RPMI8226 (cell line): ENCODE results near the gene TPRG1.
A peak's percentile ranks its signal among the peaks of the same experiment; 100 is the strongest.

ENCODE experiments used
- DNase-seq: peaks from one replicate; pipeline ENCODE4 v3.0.0-alpha.2; 2015

Gene TPRG1

DNA sequence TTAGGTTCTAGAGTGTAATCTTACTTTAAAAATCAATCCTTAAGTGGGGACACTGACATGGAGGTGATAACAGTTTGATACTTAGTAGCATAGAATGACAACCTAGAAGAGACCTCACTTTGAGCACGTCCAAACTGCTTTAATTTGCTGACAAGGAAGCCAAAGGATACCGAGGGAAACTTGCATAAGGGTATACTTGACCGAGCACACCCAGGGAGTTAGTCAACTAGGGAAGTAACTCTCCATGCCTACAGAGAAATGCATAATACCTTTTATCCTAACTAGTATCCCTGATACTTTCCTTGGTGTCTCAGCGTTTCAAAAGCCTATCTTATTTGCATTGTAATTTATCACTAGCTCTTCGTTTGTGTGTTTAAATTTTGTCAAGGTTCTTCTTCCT is 5.5 kb upstream of the TPRG1 start:
- DNase-seq: no peak

DNA sequence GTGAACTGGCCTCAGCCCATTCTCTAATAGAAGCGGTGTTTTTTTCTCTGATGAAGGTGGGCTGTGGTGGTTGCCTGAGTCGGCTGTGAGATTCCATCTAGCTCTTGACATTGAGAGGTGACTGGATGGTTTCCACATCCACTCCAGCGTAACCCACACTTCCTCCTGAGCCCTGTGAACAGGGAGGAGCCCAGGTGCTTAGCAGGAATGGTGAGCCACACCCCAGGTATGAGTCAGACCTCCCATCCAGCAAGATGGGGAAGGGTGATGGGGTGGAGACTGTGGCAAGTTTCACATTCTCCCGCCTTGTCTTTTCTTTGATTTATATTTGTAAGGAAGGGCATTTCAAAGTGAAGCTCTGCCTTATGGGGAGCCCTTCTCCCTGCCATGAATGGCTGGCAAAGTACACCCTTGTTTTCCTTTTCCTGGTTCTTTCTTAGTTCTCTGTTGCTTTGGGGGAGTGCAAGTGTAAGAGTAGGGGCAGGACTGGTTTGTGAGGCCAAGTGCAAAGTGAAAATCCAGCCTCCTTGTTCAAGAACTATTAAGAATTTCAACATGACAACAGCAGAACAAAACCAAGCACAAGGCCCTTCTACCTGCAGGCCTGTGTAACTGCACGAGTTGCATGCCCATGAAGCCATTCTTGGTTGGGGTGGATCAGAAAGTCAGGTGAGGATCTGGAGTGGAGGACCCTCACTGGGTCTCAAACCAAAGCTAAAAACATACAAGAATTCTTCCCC is 4.6 kb upstream of the TPRG1 start:
- no peak for DNase-seq

- DNase-seq: no peak
These were observed 3.1 kb upstream of the TPRG1 start for GRCh38 chr3:189168711-189169110.

DNA sequence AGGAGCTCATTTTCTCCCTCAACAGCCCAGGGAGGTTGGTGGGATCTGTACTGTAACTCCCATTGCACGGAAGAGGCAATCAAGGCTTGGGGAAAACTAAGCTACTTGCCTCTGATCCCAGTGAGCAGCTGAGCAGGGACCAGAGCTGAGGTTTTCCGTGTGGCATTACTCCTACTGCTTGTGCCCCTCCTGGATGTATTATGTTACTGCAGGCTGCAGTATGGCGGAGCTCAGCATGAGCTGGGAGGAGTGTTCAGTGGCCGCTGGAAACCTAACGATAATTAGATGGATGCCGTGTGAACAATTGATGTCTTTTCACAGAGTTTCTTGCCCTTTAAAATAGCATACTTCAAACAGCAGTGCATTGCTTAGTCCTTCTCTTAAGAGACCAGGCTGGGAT is 2.0 kb upstream of the TPRG1 start:
- no peak for DNase-seq

DNA sequence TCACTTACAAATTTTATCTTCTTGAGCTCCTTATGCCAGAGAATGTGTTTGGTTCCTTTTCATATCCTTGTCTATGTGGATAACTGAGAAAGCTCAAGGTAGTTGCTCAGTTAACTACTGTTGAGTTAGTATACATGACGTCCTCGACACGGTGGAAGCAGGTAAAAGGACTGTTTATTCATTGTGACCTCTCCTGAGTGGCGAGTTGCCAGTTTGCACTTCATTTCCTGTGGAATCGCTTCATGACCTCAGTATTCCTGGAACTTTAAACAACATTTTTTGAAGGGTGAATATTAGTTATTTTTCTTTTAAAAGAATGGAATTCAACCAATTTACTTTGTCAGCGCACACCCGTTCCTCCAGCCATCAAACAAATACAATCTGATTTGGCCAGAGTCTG is 1.2 kb upstream of the TPRG1 start:
- no peak for DNase-seq

DNA sequence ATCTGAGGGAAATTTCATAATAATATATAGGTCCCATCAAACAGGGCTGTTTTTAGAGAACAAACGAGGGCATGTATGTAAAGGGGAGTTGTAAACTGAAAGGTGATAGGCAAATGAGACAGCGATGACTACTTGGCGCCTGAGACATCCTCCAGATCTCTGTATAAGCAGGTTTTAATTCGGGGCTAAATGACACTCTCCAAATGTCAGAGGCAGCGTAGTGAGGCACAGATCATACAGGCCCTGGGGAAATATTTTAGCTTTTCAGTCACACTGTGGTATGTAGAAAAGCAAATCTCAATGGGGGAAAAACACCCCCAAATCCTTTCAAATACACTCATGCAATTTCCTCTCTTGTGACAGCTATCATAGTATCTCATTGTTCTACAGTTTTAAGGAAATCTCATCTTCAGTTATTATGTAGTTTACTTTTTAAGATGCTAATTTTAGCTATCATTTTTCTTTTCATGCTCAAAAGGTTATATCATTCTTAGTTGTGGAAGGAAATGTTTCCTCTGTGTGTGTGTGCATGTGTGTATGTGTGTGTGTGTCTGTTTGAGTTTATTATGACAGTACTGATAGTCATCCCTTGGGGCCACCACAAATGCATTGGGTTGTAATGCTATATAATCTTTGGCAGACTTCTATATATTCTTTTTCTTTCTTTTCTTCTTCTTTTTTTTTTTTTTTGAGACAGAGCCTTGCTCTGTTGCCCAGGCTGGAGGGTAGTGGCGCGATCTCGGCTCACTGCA is 1.1 kb downstream of the TPRG1 start:
- DNase-seq: no peak

DNA sequence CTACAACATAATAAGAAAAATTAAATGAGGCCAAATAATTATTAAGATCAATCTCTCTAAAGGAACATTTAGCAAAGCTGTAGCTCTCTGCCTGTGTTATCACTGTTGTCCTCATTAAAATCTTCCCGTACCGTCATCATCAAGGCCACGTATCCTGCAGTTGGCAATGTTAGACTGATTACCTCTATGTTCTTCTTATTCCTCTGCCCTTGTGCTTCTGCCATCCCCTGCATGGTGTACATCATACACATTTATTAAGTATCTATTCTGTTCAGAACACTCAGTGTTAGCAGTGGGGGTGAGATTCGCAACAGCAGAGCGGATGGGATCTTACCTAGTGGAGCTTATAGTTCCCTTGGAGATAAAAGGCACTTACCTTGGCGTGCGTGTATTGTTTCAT is 12.8 kb downstream of the TPRG1 start:
- no peak for DNase-seq

DNA sequence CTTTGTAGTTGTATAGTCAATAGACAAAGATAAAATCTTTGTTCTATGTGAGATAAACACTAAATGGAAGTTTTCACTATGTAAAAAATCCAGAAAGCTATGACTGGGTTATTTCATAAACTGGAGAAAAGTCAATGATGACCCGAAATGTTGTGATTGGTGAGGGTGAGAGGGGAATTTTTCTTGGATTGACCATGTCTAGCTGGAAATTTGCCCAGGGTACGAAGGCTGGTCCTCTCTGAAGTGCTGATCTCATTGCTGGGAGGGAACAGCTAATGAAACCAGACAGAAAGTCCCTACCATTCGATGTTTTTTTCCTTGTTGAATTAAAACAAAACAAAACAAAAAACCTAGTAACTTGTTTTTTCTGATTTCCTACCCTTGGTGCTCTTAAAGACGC is 14.3 kb downstream of the TPRG1 start:
- no peak for DNase-seq

DNA sequence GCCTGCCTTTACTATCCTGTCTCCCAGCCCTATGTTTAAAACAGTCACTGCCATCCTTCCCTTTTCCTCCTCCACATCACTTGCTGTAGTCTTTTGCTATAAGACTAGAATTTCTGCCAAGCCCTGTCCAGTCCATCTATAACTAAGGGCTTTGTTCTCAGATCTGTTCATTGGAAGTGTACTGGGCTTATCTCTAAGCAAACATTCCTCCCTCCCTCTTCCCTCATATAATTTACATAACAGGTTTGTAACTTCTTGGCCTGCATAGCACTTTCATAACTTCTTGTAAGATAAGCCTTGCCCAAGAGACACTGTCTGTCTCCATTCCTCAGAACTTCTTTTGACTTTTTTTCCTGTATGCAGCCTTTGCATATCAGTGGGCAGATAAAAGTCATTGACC is 16.7 kb downstream of the TPRG1 start:
- DNase-seq: no peak

GRCh38 chr3:189192725-189193124 is 21.0 kb downstream of the TPRG1 start:
- DNase-seq: no peak

- peak; percentile 16 for DNase-seq
These were observed 23.5 kb downstream of the TPRG1 start for GRCh38 chr3:189195302-189195701.

- no peak for DNase-seq
These were observed 30.3 kb downstream of the TPRG1 start for GRCh38 chr3:189202106-189202505.

DNA sequence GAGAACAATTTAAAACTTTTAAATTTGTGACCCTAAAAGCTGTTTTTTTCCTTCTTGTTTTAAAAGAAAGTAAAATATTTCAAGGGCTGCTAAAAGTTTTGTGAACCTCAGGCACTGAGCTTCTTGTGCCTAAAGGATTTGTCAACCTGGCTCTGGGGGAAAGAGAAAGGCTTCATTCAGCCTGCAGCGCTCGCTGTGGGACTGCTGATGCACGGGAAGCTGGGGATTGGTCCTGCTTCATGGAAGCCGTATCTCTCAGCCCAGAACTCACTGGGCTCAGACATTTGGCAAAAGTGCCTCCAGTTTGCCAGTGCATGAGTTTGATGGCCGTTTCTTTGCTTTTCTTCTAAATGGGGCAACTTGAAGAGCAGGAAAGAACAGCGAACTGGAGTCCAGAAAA is 30.8 kb downstream of the TPRG1 start:
- no peak for DNase-seq

DNA sequence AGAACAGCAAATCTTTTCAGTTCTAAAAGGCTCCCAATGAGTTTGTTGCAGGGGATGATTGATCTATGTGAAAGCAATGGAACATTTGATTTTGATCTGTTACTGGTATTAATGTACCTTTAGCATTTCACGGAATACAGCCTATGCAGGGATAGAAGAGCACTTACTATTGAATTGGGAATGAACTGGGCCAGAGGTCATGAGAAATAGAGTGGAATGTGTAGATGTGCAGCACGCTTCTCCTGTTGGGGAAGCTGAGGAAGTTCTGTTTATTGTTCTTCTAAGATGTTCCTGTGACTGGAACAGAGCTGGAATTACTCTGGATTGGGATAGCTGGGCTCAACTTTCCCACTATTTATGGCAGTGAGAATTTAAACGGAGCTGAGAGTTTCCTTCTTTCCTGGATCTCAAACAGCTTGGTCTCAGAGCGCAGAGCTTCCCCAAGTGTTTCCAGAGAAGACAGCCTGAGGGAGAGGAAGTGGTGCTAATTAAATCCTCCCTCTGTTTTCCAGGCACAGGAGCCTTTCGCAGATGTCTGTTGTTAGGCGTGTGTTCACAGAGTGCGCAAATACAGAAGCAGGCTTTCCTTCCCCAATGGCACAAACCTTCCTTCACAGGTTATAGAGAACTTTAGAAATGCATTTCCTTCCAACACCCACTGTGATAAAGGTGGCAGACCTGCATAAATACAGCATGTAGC is 32.5 kb downstream of the TPRG1 start:
- DNase-seq: no peak

- DNase-seq: no peak
These were observed 33.2 kb downstream of the TPRG1 start for GRCh38 chr3:189204937-189205336.

GRCh38 chr3:189210251-189210770 is 38.5 kb downstream of the TPRG1 start:
- no peak for DNase-seq

- no peak for DNase-seq
These were observed 40.9 kb downstream of the TPRG1 start for GRCh38 chr3:189212681-189213080.

GRCh38 chr3:189214651-189215050 is 42.9 kb downstream of the TPRG1 start:
- DNase-seq: no peak

- no peak for DNase-seq
These were observed 51.3 kb downstream of the TPRG1 start for GRCh38 chr3:189222927-189223636.

- DNase-seq: no peak
These were observed 53.7 kb downstream of the TPRG1 start for GRCh38 chr3:189225431-189225830.

GRCh38 chr3:189227249-189227648 is 55.5 kb downstream of the TPRG1 start:
- no peak for DNase-seq

DNA sequence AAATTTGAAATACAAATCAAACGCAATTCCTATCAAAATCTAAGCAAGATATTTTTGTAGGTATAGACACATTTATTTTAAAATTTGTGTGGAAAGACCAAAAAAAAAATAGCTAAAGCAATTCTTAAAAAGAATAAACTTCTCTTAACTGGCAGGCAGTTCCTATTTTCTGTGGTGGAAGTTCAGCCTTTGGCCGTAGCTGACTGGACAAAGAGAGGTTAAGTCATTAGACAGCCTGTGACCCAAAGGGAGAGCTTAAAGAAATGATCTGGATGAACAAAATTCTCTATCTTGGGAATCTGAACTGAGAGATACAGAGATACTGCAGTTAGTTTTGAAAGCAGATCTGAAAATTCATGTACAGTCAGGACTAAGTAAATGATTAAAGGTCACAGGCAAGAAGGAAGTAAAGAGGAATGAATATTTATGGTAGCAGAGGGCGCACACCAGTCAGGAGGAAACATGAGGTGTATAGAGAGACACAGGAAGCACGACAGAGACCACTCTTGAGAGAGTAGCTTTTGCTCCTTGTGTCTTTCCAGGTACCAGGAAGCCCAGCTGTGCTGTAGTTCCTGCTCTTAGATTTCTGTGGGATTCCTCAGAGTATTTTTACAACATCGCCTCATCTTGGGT is 57.5 kb downstream of the TPRG1 start:
- DNase-seq: no peak

- no peak for DNase-seq
These were observed 61.0 kb downstream of the TPRG1 start for GRCh38 chr3:189232790-189233189.
